Kidney (tissue), 14 donors: ENCODE data around the gene TTC29. TPM values are rescaled to one million over a fixed set of nuclear protein-coding genes. Genes with fewer than 3 reads are reported as not detected.
"Not testable (repeated sequence)": the region's sequence is repeated elsewhere in the genome, so short reads cannot be mapped to it uniquely, and the experiment has no call there.

ENCODE experiments used
- DNase-seq, 5 donors: peaks; one replicate each; pipeline ENCODE4 v3.0.0-alpha.2; 2013 to 2020
- FAIRE-seq: peaks from 2 replicates; lab custom pipeline; 2012; peaks lifted over from hg19 to GRCh38; lab: Jason Lieb, UNC
- H3K27ac ChIP-seq, 2 donors: one replicate each; pipeline ENCODE4 v1.7.0; 2013; ENCODE audit warnings: low read depth in 2 of 2, low read length in 2 of 2, inconsistent platforms in 1 of 2
- H3K27me3 ChIP-seq: one replicate; pipeline ENCODE4 v1.7.1; 2013; ENCODE audit warnings: low read length, inconsistent platforms; ENCODE audit not compliant: control insufficient read depth, insufficient read depth
- H3K36me3 ChIP-seq, 3 donors: one replicate each; pipeline versions ENCODE4 v1.7.0 to v1.7.1; 2013; ENCODE audit warnings: low read length in 3 of 3, control low read depth in 1 of 3, inconsistent platforms in 1 of 3; ENCODE audit not compliant: insufficient read depth in 3 of 3, control insufficient read depth in 2 of 3
- H3K4me1 ChIP-seq, 3 donors: one replicate each; pipeline versions ENCODE4 v1.7.0 to v1.7.1; 2013; ENCODE audit warnings: low read length in 3 of 3, inconsistent platforms in 1 of 3, low read depth in 1 of 3; ENCODE audit not compliant: control insufficient read depth in 2 of 3, insufficient read depth in 2 of 3
- H3K4me3 ChIP-seq, 3 donors: one replicate each; pipeline versions ENCODE4 v1.7.0 to v1.8.1; 2013; ENCODE audit warnings: low read length in 3 of 3, control low read depth in 1 of 3, inconsistent platforms in 1 of 3
- H3K9ac ChIP-seq, 3 donors: one replicate each; pipeline versions ENCODE4 v1.7.0 to v1.7.1; 2013; ENCODE audit warnings: low read length in 3 of 3, control low read depth in 1 of 3, inconsistent platforms in 1 of 3
- H3K9me3 ChIP-seq, 3 donors: one replicate each; pipeline versions ENCODE4 v1.7.0 to v1.7.1; 2013; ENCODE audit warnings: low read length in 3 of 3, control low read depth in 1 of 3, inconsistent platforms in 1 of 3; ENCODE audit not compliant: control insufficient read depth in 2 of 3, insufficient read depth in 1 of 3
- intact Hi-C: fragments of 100-400 bp; cut with DNase I; formaldehyde crosslinking; loops from one replicate; pipeline ENCODE4 v1.11.1; 2022
- polyA plus RNA-seq: library from polyadenylated mRNA; stranded (reverse); fragments of 350-450 nt; fragmentation: Illumina TruSeq; extraction: RNeasy Lipid Tissue Mini Kit (QIAGEN cat#74804); gene quantifications from one replicate; pipeline ENCODE4 v1.2.3, GENCODE V29; 2014; ENCODE audit warnings: low read depth, low replicate concordance; ENCODE audit not compliant: insufficient read depth
- total RNA-seq: library from RNA; stranded (reverse); fragmentation: NEBNext Ultra II Directional; extraction: Animal tissue kit (Norgen Biotek cat#: 25700); gene quantifications from one replicate; pipeline ENCODE4 v1.2.1, GENCODE V29; 2021
- TF ChIP-seq, protein P1 (sequence below): IDR thresholded peaks from 3 replicates; pipeline ENCODE4 v1.5.1; 2012; ENCODE audit warnings: mild to moderate bottlenecking, moderate library complexity, borderline replicate concordance; ENCODE audit not compliant: insufficient read depth; ENCODE audit errors: extremely low read depth
- donor health status: control.
- donor health status: control.
- donor health status: control.
- donor health status: control.
- donor health status: control.
- donor health status: DM: yes; HTN: yes; CAD: no.
- donor health status: Normal renal cell carcinoma (clear cell type).

TTC29 gene
- total and polyA plus RNA-seq, 2 donors from 2014 or later, result 0.28 to 0.82 TPM

DNA sequence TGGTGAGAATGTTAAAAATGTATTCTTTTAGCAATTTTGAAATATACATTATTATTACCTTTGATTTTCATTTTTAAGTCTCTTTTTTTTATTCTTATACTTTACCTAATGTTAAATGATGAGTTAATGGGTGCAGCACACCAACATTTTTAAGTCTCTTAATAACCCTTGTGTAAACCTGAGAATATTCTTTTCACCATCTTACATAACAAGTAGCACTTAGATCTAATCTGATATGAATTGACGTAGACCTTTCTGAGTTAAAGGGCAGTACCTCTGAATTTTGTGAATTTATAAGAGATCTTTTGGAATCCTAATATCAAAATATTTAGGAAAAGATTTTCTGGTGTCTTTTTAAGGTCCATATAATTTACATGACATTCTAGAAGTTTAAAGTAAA, 110.6 kb downstream of the TTC29 start:
- H3K9ac ChIP-seq, result no peak overlapping the region
- H3K9me3 ChIP-seq, result no peaks in the 10 kb centered on the region
- H3K36me3 ChIP-seq, result no peaks in the 10 kb centered on the region
- H3K4me3 ChIP-seq, result no peak overlapping the region
- intact Hi-C loops, result no loop called here
- H3K27ac ChIP-seq, result no peak overlapping the region
- TF ChIP-seq, protein P1, sequence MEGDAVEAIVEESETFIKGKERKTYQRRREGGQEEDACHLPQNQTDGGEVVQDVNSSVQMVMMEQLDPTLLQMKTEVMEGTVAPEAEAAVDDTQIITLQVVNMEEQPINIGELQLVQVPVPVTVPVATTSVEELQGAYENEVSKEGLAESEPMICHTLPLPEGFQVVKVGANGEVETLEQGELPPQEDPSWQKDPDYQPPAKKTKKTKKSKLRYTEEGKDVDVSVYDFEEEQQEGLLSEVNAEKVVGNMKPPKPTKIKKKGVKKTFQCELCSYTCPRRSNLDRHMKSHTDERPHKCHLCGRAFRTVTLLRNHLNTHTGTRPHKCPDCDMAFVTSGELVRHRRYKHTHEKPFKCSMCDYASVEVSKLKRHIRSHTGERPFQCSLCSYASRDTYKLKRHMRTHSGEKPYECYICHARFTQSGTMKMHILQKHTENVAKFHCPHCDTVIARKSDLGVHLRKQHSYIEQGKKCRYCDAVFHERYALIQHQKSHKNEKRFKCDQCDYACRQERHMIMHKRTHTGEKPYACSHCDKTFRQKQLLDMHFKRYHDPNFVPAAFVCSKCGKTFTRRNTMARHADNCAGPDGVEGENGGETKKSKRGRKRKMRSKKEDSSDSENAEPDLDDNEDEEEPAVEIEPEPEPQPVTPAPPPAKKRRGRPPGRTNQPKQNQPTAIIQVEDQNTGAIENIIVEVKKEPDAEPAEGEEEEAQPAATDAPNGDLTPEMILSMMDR, result no peak
- DNase-seq, result no peak
- H3K4me1 ChIP-seq, result no peaks in the 10 kb centered on the region
- peak; percentile 47 for FAIRE-seq
- H3K27me3 ChIP-seq, result no peaks in the 10 kb centered on the region

DNA sequence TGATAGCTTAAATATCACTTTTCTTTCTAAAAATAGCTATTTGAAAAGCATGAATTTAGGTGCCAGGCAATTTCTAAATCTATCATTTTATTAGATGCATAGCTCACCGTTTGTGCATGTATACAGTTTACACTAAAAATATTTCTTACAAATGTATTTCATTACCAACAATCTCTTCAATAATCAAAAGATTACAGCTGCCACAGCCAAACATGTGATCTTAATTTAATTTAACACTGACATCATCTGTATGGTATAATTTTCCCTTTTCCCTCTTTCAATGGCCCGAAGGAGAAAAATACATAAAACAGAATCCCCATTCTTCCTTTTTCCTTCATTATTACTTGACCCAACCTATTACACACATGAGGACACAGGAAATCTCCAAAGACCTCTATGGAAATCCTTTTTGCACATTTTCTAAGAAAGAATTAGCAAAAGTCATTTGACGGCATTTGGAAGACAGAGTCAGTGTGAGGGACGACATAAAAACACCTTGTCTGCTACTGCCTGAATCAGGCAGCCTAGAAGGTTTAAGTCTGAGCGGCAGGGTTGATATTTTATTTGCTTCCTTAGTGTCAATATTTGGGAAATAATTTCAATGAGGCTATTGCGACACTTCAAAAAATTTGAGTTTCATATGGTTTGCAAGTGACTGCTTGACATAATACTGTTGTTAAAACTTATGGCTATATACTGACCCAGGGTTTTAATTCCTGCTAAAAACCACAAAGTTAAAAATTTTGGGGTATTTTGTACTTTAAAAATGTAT, 111.2 kb downstream of the TTC29 start:
- H3K36me3 ChIP-seq, result no peaks in the 10 kb centered on the region
- no peaks in the 10 kb centered on the region for H3K9me3 ChIP-seq
- H3K4me3 ChIP-seq, result no peak overlapping the region
- no peak overlapping the region for H3K27ac ChIP-seq
- no peaks in the 10 kb centered on the region for H3K4me1 ChIP-seq
- TF ChIP-seq, protein P1, result no peak
- H3K27me3 ChIP-seq, result no peaks in the 10 kb centered on the region
- DNase-seq, result no peak
- no peak for FAIRE-seq
- intact Hi-C loops, result no loop called here
- H3K9ac ChIP-seq, result no peak overlapping the region

DNA sequence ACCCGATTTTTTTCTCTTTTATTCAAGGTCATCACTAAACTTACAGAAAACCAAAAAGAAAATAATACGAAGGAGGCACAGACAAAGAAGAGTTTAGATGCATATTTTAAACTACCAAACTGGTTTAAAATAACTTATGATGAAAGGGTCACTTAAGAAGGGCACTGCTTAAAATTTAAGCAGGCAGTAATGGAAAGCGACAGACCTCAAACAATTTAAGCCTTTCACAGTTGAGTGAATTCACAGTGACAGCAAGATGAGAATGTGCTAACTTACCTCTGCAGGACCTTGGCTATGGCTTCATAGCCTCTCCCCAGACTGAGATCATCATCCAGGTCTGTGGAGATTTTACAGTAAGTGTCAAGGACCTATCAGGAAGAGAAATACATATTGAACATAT, 112.1 kb downstream of the TTC29 start:
- intact Hi-C loops, result no loop called here
- Histone ChIP-seq H3K9ac (no peak overlapping the region), H3K9me3 (no peaks in the 10 kb centered on the region), H3K36me3 (no peaks in the 10 kb centered on the region), H3K27me3 (no peaks in the 10 kb centered on the region), H3K27ac (no peak overlapping the region), H3K4me1 (no peaks in the 10 kb centered on the region), H3K4me3 (no peak overlapping the region)
- TF ChIP-seq, protein P1, result no peak
- peak in 2 of 5 donors; percentile 21 to 26 for DNase-seq
- FAIRE-seq, result no peak

DNA sequence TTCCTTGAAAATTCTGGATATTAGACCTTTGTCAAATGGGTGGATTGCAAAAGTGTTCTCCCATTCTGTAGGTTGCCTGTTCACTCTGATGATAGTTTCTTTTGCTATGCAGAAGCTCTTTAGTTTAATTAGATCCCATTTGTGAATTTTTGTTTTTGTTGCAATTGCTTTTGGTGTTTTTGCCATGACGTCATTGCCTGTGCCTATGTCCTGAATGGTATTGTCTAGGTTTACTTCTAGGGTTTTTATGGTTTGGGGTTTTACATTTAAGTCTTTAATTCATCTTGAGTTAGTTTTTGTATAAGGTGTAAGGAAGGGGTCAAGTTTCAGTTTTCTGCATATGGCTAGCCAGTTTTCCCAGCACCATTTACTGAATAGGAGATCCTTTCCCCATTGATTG, 122.7 kb downstream of the TTC29 start:
- H3K9ac ChIP-seq, result not testable (repeated sequence)

More for the DNA sequence above, 122.7 kb downstream of the TTC29 start:
- H3K4me1 ChIP-seq, H3K36me3 ChIP-seq, H3K9me3 ChIP-seq, H3K4me3 ChIP-seq, intact Hi-C loops, H3K27me3 ChIP-seq, H3K27ac ChIP-seq, FAIRE-seq, DNase-seq: not testable (repeated sequence)
